Renal pelvis (tissue), 4 donors: ENCODE measurements around the gene AUTS2. TPM values are rescaled to one million over a fixed set of nuclear protein-coding genes. Genes with fewer than 3 reads are reported as not detected.
"Not testable (repeated sequence)": the region's sequence is repeated elsewhere in the genome, so short reads cannot be mapped to it uniquely, and the experiment has no call there.

Experiments used
- DNase-seq: peaks from one replicate; pipeline ENCODE4 v3.0.0-alpha.2; 2013
- polyA plus RNA-seq, 3 donors: library from polyadenylated mRNA; unstranded; fragments of 120-200 nt; gene quantifications; one replicate each; pipeline ENCODE4 v1.2.1, GENCODE V29; 2013; ENCODE audit not compliant: insufficient read length in 3 of 3

The AUTS2 gene
- polyA plus RNA-seq, 3 donors: 85.8 to 114 (median 86.6) TPM

- no peak for DNase-seq
Measured at GRCh38 chr7:70707823-70708243, 1109.6 kb downstream of the AUTS2 start.

- no peak for DNase-seq
Measured at GRCh38 chr7:70710011-70710480, 1111.8 kb downstream of the AUTS2 start.

GRCh38 chr7:70710651-70711050, 1112.4 kb downstream of the AUTS2 start:
- DNase-seq: no peak

- no peak for DNase-seq
Measured at GRCh38 chr7:70711452-70711851, 1113.2 kb downstream of the AUTS2 start.

- no peak for DNase-seq
Measured at GRCh38 chr7:70712942-70713341, 1114.7 kb downstream of the AUTS2 start.

GRCh38 chr7:70714506-70715038, 1116.3 kb downstream of the AUTS2 start:
- no peak for DNase-seq

GRCh38 chr7:70717553-70718329, 1119.5 kb downstream of the AUTS2 start:
- no peak for DNase-seq

- DNase-seq: no peak
Measured at GRCh38 chr7:70719125-70719524, 1120.8 kb downstream of the AUTS2 start.

GRCh38 chr7:70720191-70720873, 1122.1 kb downstream of the AUTS2 start:
- DNase-seq: no peak

- no peak for DNase-seq
Measured at GRCh38 chr7:70721500-70721899, 1123.2 kb downstream of the AUTS2 start.

- no peak for DNase-seq
Measured at GRCh38 chr7:70723339-70723738, 1125.1 kb downstream of the AUTS2 start.

GRCh38 chr7:70725448-70725847, 1127.2 kb downstream of the AUTS2 start:
- no peak for DNase-seq

- DNase-seq: no peak
Measured at GRCh38 chr7:70726294-70726693, 1128.0 kb downstream of the AUTS2 start.

GRCh38 chr7:70726951-70727378, 1128.7 kb downstream of the AUTS2 start:
- DNase-seq: no peak

- DNase-seq: no peak
Measured at GRCh38 chr7:70727861-70728260, 1129.6 kb downstream of the AUTS2 start.

GRCh38 chr7:70728872-70729552, 1130.7 kb downstream of the AUTS2 start:
- no peak for DNase-seq

GRCh38 chr7:70729553-70730157, 1131.4 kb downstream of the AUTS2 start:
- not testable (repeated sequence) for DNase-seq

GRCh38 chr7:70730451-70731110, 1132.3 kb downstream of the AUTS2 start:
- DNase-seq: no peak

- DNase-seq: no peak
Measured at GRCh38 chr7:70733090-70733489, 1134.8 kb downstream of the AUTS2 start.

GRCh38 chr7:70734411-70734810, 1136.1 kb downstream of the AUTS2 start:
- no peak for DNase-seq

- DNase-seq: no peak
Measured at GRCh38 chr7:70735313-70735712, 1137.0 kb downstream of the AUTS2 start.
